Measurements from ENCODE around the gene RBMS2.

The RBMS2 gene

GRCh38 chr12:56631790-56632700, 110.4 kb downstream of the RBMS2 start:
- no peak for DNase-seq (ENCODE audit: low read depth)

DNA sequence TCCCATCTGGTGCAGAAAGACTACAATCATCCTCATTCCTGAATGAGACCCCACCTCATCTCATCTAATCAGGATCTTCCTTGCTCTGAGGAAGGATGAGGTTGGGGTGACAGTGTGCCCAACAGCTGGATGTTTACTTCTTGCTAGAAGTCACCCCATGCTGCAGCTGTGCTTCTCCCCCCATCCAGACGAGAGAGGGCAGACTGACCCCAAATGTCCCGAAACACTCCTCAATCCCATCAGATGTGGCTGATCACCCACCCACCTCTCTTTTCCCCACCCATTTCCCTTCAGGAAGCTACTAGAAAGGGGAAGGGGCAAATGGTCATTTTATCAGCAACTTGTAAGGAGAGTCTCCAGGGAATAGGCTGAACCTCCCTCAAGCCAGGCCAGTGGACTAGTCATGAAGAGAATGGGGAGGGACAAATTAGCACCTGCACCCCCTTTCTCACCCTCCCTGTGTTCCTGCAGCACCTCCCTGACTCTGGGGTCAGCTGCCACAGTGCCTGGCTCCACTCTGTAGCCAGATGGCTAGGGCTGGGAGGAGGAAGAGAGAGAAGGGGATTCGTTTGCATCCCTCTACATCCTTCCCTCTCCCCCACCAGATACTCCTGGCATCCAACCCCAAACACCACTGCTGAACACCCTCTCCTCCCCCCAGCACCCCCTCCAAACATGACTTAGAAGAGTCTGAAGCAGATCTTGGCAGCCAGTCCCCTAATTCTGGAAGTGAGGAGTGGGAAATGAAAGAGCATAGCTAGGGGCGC, 111.3 kb downstream of the RBMS2 start:
- no peak for DNase-seq (ENCODE audit: low read depth)

GRCh38 chr12:56633468-56634241, 112.0 kb downstream of the RBMS2 start:
- no peak for DNase-seq (ENCODE audit: low read depth)

GRCh38 chr12:56634242-56634836, 112.7 kb downstream of the RBMS2 start:
- DNase-seq (ENCODE audit: low read depth): no peak

DNA sequence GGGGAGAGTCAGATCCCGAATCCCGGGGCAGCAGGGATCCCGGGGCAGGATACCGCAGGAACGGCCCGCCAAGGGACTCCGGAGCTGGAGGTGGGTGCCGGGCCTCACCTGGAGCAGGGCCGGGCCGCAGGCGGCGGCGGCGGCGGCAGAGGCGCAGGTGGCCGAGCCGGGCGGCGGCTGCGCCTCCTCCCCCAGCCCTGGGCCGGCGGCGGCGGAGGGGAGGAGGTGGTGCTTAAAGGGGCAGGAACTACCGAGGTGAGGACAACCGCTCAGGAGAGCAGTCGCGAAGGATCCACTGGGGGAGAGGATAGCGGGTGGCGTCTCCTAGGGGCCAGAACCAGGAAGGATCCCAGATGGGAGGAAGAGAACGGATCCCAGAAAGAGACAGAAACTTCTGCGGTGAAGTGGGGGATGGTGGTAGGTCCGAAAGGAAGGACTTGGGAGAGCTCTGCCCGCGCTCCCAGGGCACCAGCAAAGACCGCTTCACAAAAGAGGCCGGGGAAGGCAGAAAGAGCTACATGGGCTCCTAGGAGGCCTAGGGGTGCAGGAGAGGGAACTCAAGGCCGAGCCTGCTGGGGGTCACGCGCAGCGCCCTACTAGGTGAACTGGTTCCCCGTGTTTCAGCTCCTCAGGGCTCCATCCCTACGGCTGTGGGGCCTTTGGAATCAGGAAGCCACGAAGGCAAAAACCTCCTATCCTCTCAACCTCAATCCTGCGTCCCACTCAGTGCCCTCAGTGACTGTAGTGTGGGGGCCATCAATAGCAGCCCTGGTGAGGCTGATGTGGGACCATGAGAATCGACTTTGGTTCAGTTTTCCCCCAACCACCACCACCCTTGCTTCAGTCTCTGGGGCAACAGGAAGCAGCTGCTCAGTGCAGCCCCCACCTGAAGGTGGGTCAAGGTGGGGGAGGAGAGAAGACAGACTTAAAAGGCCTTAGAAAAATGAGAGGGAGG, 113.5 kb downstream of the RBMS2 start:
- no peak for DNase-seq (ENCODE audit: low read depth)

GRCh38 chr12:56635806-56636674, 114.4 kb downstream of the RBMS2 start:
- DNase-seq (ENCODE audit: low read depth): peak; percentile 43

DNA sequence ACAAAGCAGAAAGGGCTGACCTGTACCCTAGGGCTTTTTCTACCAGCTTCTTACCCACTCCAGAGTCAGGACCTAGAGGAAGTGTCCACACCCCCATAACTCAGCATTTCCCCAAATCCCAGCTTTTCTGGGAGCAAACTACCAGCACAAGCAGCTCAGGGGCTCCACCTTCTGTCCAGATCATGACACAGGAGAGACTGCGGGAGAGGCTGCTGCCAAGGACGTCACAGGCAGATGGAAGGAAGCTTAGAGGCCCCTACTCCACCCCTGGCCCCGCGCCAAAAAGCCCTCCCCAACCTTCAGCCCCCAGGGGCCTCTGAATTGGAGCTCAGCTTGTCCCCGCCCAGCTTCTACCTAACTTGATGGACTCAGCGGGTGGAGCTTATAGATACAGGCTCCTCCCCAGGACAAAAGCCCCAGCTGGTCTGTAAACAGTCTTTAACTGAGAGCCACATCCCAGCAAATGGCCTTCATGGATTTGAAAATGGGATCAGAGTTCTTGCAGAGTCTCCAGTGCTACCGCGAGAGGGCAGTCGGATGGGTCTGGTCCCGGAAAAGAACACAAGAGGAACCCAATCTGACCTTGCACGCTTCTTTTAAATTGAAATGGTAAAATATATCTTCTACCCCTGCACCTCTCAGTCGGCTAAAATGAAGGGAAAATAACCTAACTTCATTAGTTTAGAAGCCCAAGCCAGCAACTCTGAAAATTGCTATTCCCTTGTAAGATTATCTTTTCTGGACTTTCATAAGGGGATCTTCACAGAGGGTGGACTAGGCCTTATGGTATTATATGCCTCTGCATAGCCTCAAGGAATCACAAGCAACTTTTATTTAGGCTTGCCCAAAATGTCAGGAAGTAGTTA, 115.3 kb downstream of the RBMS2 start:
- peak; percentile 73 for DNase-seq (ENCODE audit: low read depth)

DNA sequence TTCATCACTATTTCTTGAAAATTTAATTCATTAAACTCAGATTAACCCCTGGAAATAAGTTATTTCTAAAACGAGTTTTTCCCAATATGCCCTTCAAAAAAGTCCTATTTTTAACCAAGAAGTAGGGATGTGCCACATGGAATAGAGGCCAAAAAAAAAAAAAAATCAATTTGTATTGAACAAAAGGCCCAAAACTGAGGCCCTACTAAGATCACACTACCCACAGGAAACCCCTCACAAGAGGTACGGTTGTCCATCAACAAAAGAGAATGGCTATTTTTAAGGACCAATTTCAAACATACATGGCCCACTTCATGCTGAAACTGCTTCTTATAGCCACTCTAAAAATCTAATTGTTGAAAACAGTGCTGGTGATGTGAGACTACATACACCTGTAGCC, 116.0 kb downstream of the RBMS2 start:
- DNase-seq (ENCODE audit: low read depth): no peak

DNA sequence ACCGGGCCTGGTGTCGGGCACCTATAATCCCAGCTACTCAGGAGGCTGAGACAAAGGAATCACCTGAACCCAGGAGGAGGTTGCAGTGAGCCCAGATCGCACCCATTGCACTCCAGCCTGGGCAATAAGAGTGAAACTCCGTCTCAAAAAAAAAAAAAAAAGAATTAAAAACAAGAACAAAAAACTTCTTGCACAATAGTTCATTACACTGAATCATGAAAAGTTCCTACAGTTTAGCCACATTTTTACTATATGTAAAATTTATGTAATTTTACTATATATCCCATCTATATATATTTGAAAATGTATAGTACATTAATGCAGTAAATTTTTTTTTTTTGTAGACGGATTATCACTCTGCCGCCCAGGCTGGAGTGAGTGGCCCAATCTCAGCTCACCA, 119.6 kb downstream of the RBMS2 start:
- no peak for DNase-seq (ENCODE audit: low read depth)

- DNase-seq (ENCODE audit: low read depth): no peak
These were observed 123.0 kb downstream of the RBMS2 start for GRCh38 chr12:56644654-56645053.

- DNase-seq (ENCODE audit: low read depth): no peak
These were observed 123.6 kb downstream of the RBMS2 start for GRCh38 chr12:56645201-56645716.

All from stimulated activated CD8-positive, alpha-beta memory T cell treated with anti-CD3 and anti-CD28 coated beads, Interleukin-15, amount 100 ng/mL, for 24 hours (primary cell).